ENCODE results near the gene ANKS1A.

Gene ANKS1A

DNA sequence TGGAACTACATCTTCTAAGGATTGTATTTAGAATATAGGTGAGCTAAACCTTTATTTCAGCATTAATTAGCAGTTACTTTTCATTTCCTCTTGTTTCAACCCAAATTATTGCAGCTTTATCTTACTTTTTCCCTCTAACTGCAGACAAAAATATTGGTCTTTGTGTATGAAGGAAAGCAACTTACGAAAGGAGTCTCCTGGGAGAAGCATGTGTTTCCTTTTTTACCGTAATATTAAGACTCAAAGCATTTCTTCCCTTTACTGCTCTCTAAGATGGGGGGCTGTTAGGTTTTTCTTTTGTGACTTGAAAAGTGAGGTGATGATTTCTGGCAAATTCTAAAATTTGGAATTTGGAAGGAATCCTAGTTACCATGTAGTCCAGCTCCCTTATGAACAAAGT lies 141.0 kb downstream of the ANKS1A start:
- H3K9ac ChIP-seq (ENCODE audit: low read depth, low read length, poor library complexity, severe bottlenecking): no peak overlapping the region

DNA sequence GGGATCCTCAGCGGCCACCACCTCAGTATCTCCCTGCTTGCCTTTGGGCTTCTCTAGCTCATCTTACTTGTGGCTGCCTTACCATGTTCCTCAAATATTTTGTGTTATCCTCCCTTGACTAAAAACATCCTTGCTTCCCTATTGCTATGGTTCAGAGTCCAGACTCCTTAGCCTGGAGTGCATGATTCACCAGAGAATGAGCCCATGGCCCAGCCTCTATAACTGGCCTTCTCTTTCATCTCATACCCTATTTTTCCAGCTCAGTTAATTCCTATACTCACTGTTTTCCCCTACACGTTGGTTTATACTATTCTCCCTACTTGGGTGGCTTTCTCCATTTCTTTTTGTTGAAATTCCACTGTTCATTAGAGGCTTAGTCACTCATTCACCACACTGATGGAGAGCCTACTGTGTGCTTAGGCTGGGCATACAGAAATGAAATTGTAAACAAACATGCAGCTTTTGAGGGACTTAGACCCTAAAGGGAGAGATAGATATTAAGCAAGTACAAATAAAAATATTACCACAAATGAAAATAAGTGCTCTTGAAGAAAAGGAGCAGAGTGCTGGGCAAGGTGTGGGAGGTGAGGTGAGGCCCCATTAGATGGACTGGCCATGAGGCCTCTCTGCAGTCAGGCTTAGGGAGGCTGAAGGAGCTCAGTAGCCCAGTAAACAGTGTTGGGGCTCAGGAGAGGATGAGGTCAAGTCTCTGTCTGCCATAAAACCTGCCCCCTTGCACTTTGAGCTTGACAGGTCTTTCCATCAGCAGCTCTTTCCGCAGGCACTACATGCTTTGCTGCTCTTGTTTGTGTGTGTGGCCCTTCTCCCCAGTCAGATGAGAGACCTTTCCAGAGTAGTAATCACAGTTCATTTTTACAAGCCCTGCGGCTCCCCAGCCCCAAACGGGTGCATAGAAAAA lies 142.8 kb downstream of the ANKS1A start:
- H3K4me3 ChIP-seq (ENCODE audit: low read length, poor library complexity, severe bottlenecking): no peak overlapping the region

More for the DNA sequence above, 141.0 kb downstream of the ANKS1A start:
- no peaks in the 10 kb centered on the region for H3K9me3 ChIP-seq (ENCODE audit: insufficient read depth, low read depth, low read length)
- H3K4me1 ChIP-seq (ENCODE audit: insufficient read depth, low read length, poor library complexity, severe bottlenecking): peaks cover 37% of the 10 kb centered on the region
- H3K4me2 ChIP-seq (ENCODE audit: low read depth, low read length, poor library complexity, severe bottlenecking): no peak overlapping the region
- TF ChIP-seq, protein P1, sequence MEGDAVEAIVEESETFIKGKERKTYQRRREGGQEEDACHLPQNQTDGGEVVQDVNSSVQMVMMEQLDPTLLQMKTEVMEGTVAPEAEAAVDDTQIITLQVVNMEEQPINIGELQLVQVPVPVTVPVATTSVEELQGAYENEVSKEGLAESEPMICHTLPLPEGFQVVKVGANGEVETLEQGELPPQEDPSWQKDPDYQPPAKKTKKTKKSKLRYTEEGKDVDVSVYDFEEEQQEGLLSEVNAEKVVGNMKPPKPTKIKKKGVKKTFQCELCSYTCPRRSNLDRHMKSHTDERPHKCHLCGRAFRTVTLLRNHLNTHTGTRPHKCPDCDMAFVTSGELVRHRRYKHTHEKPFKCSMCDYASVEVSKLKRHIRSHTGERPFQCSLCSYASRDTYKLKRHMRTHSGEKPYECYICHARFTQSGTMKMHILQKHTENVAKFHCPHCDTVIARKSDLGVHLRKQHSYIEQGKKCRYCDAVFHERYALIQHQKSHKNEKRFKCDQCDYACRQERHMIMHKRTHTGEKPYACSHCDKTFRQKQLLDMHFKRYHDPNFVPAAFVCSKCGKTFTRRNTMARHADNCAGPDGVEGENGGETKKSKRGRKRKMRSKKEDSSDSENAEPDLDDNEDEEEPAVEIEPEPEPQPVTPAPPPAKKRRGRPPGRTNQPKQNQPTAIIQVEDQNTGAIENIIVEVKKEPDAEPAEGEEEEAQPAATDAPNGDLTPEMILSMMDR (conservative IDR thresholded peaks at IDR 0.05; ENCODE audit: low read length): no peak
- TF ChIP-seq EZH2phosphoT487 (IDR thresholded peaks at IDR 0.05; ENCODE audit: borderline replicate concordance): no peak
- H3K79me2 ChIP-seq (ENCODE audit: insufficient read depth, low read length): no peaks in the 10 kb centered on the region
- H3K9me2 ChIP-seq (replicated peaks; ENCODE audit: low read depth, low read length): no peaks in the 10 kb centered on the region
- H3K27me3 ChIP-seq (ENCODE audit: insufficient read depth, low read length, poor library complexity, severe bottlenecking): no peaks in the 10 kb centered on the region
- H2AFZ ChIP-seq (ENCODE audit: low read length): no peak overlapping the region
- no peaks in the 10 kb centered on the region for H3F3A ChIP-seq (ENCODE audit: low read depth)
- no peaks in the 10 kb centered on the region for H4K20me1 ChIP-seq (ENCODE audit: insufficient read depth, low read length, poor library complexity, severe bottlenecking)
- H3K4me3 ChIP-seq (ENCODE audit: low read length, poor library complexity, severe bottlenecking): no peak overlapping the region
- no peaks in the 10 kb centered on the region for H3K36me3 ChIP-seq (ENCODE audit: insufficient read depth, low read length)

DNA sequence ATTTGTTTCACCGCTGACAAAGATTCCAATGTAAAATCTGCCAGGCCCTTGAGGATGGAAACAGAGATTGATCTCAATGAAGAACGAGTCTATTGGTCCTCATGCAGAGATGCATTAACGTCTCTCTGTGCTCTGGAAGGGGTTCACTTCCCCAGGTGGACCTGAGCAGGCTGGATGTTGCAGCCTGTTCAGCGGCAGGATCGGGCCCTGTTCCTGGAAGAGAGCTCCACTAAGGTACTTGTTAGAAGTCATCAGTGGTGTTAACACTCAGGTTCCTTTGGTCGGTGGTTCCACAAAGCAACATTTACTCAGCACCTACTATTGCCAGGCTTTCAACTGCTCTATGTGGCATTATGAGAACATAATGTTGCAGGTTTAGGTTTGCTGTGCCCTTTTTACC lies 144.6 kb downstream of the ANKS1A start:
- TF ChIP-seq, protein P1 (conservative IDR thresholded peaks at IDR 0.05; ENCODE audit: low read length): no peak
- Histone ChIP-seq H2AFZ (ENCODE audit: low read length) (no peak overlapping the region), H3K9ac (ENCODE audit: low read depth, low read length, poor library complexity, severe bottlenecking) (no peak overlapping the region), H3K4me1 (ENCODE audit: insufficient read depth, low read length, poor library complexity, severe bottlenecking) (peaks cover 52% of the 10 kb centered on the region), H3K79me2 (ENCODE audit: insufficient read depth, low read length) (no peaks in the 10 kb centered on the region), H3K36me3 (ENCODE audit: insufficient read depth, low read length) (no peaks in the 10 kb centered on the region), H3K27me3 (ENCODE audit: insufficient read depth, low read length, poor library complexity, severe bottlenecking) (no peaks in the 10 kb centered on the region), H3K4me3 (ENCODE audit: low read length, poor library complexity, severe bottlenecking) (no peak overlapping the region), H3F3A (ENCODE audit: low read depth) (no peaks in the 10 kb centered on the region), H4K20me1 (ENCODE audit: insufficient read depth, low read length, poor library complexity, severe bottlenecking) (no peaks in the 10 kb centered on the region), H3K9me2 (replicated peaks; ENCODE audit: low read depth, low read length) (no peaks in the 10 kb centered on the region), H3K4me2 (ENCODE audit: low read depth, low read length, poor library complexity, severe bottlenecking) (no peak overlapping the region), H3K9me3 (ENCODE audit: insufficient read depth, low read depth, low read length) (no peaks in the 10 kb centered on the region)

More for the DNA sequence above, 142.8 kb downstream of the ANKS1A start:
- no peaks in the 10 kb centered on the region for H3K27me3 ChIP-seq (ENCODE audit: insufficient read depth, low read length, poor library complexity, severe bottlenecking)
- H3K9me3 ChIP-seq (ENCODE audit: insufficient read depth, low read depth, low read length): no peaks in the 10 kb centered on the region
- H3K9ac ChIP-seq (ENCODE audit: low read depth, low read length, poor library complexity, severe bottlenecking): no peak overlapping the region
- H3K9me2 ChIP-seq (replicated peaks; ENCODE audit: low read depth, low read length): no peaks in the 10 kb centered on the region
- TF ChIP-seq, protein P1 (conservative IDR thresholded peaks at IDR 0.05; ENCODE audit: low read length): no peak
- TF ChIP-seq EZH2phosphoT487 (IDR thresholded peaks at IDR 0.05; ENCODE audit: borderline replicate concordance): no peak
- no peaks in the 10 kb centered on the region for H3K36me3 ChIP-seq (ENCODE audit: insufficient read depth, low read length)
- no peaks in the 10 kb centered on the region for H3F3A ChIP-seq (ENCODE audit: low read depth)
- H2AFZ ChIP-seq (ENCODE audit: low read length): no peak overlapping the region
- H3K4me1 ChIP-seq (ENCODE audit: insufficient read depth, low read length, poor library complexity, severe bottlenecking): peaks cover 48% of the 10 kb centered on the region
- no peaks in the 10 kb centered on the region for H3K79me2 ChIP-seq (ENCODE audit: insufficient read depth, low read length)
- H3K4me2 ChIP-seq (ENCODE audit: low read depth, low read length, poor library complexity, severe bottlenecking): no peak overlapping the region
- H4K20me1 ChIP-seq (ENCODE audit: insufficient read depth, low read length, poor library complexity, severe bottlenecking): no peaks in the 10 kb centered on the region

Measured in Loucy (cell line).